Prostate gland (tissue), 2 donors: ENCODE results near the gene UBE2U. TPM values are rescaled to one million over a fixed set of nuclear protein-coding genes. Genes with fewer than 3 reads are reported as not detected.
A peak's percentile ranks its signal among the peaks of the same experiment; 100 is the strongest.

Experiments
- DNase-seq: peaks from one replicate; pipeline ENCODE4 v3.0.0-alpha.2; 2019; ENCODE audit warnings: low spot score
- H3K27ac ChIP-seq, 2 donors: fragments of 200-600 bp; sonication (generic); 2 replicates each; pipeline ENCODE4 v1.5.1; 2017 to 2019
- H3K27me3 ChIP-seq: fragments of 200-600 bp; sonication (generic); replicated peaks from 2 replicates; pipeline ENCODE4 v1.5.1; 2019; ENCODE audit not compliant: insufficient read depth
- H3K36me3 ChIP-seq, 2 donors: fragments of 200-600 bp; sonication (generic); 1 replicate in 1 of 2; 2 replicates in 1 of 2; pipeline versions ENCODE4 v1.5.1 to v1.8.1; 2017 to 2019
- H3K4me1 ChIP-seq: fragments of 200-600 bp; sonication (generic); replicated peaks from 2 replicates; pipeline ENCODE4 v1.5.1; 2019
- H3K4me3 ChIP-seq, 2 donors: fragments of 200-600 bp; sonication (generic); 2 replicates each; pipeline ENCODE4 v1.5.1; 2017 to 2019
- H3K9me3 ChIP-seq: fragments of 200-600 bp; sonication (generic); 2 replicates; pipeline ENCODE4 v1.5.1; 2017
- CTCF ChIP-seq, 4 experiments: fragments of 200-600 bp in 2 of 4; fragments of 450-650 bp in 2 of 4; sonication (generic) in 2 of 4; IDR thresholded peaks; 1 replicate in 3 of 4; 2 replicates in 1 of 4; pipeline ENCODE4 v1.5.1; 2016 to 2019; ENCODE audit warnings: antibody characterized with exemption in 4 of 4, mild to moderate bottlenecking in 2 of 4, moderate library complexity in 2 of 4
- POLR2A ChIP-seq: fragments of 450-650 bp; IDR thresholded peaks from one replicate; pipeline ENCODE4 v1.6.1; 2016; ENCODE audit warnings: antibody characterized with exemption, mild to moderate bottlenecking
- POLR2AphosphoS5 ChIP-seq: sonication (generic); formaldehyde crosslinking; IDR thresholded peaks from one replicate; pipeline ENCODE4 v1.6.1; 2017; ENCODE audit warnings: antibody characterized with exemption
- WGBS: methylation state at CpG from one replicate; pipeline ENCODE4 v1.1.5; 2018; 5-methylcytosine and 5-hydroxymethylcytosine counted together
- intact Hi-C: fragments of 100-400 bp; cut with DNase I; formaldehyde crosslinking; loops from one replicate; pipeline ENCODE4 v1.14.2; 2022
- total RNA-seq, 2 donors: library from RNA; depleted of rRNA; stranded (reverse); fragments of >200 nt; gene quantifications; one replicate each; pipeline ENCODE4 v1.1.0, GENCODE V29; 2016

The UBE2U gene
- total RNA-seq, 2 donors from 2014 or later, result 1.8 TPM; not detected in 1

- WGBS, result 51% methylated on average over 3 of the region's 3 CpGs
- H3K27ac ChIP-seq, result no peak overlapping the region
Measured at GRCh38 chr1:64263335-64263734, 59.9 kb downstream of the UBE2U start.

GRCh38 chr1:64263856-64264255, 60.4 kb downstream of the UBE2U start:
- no peaks in the 10 kb centered on the region for H3K27me3 ChIP-seq
- no peak overlapping the region for H3K27ac ChIP-seq
- intact Hi-C loops, result no loop called here
- H3K4me3 ChIP-seq, result no peak overlapping the region
- DNase-seq, result no peak
- WGBS, result 74% methylated on average over 2 of the region's 2 CpGs
- TF ChIP-seq POLR2AphosphoS5 (no peak), CTCF (IDR thresholded peaks at IDR 0.05) (no peak), POLR2A (no peak)
- H3K36me3 ChIP-seq, result no peaks in the 10 kb centered on the region
- no peaks in the 10 kb centered on the region for H3K9me3 ChIP-seq
- no peaks in the 10 kb centered on the region for H3K4me1 ChIP-seq

More at GRCh38 chr1:64263335-64263734, 59.9 kb downstream of the UBE2U start:
- Histone ChIP-seq H3K9me3 (no peaks in the 10 kb centered on the region), H3K4me3 (no peak overlapping the region), H3K36me3 (no peaks in the 10 kb centered on the region), H3K27me3 (no peaks in the 10 kb centered on the region), H3K4me1 (no peaks in the 10 kb centered on the region)
- TF ChIP-seq CTCF (IDR thresholded peaks at IDR 0.05), result no peak
- TF ChIP-seq POLR2A, result no peak
- TF ChIP-seq POLR2AphosphoS5, result no peak
- peak; percentile 37 for DNase-seq
- intact Hi-C loops, result no loop called here

GRCh38 chr1:64265141-64265540, 61.7 kb downstream of the UBE2U start:
- intact Hi-C loops, result loop anchor here (5.0 kb wide), 1 partner anchor 397 kb away; no protein-coding TSS in a partner anchor
- no peak overlapping the region for H3K4me3 ChIP-seq
- no peak overlapping the region for H3K27ac ChIP-seq
- TF ChIP-seq CTCF (IDR thresholded peaks at IDR 0.05) (no peak), POLR2AphosphoS5 (no peak), POLR2A (no peak)
- H3K9me3 ChIP-seq, result no peaks in the 10 kb centered on the region
- H3K36me3 ChIP-seq, result no peaks in the 10 kb centered on the region
- DNase-seq, result no peak
- 84% methylated on average over 2 of the region's 2 CpGs for WGBS
- no peaks in the 10 kb centered on the region for H3K27me3 ChIP-seq
- no peaks in the 10 kb centered on the region for H3K4me1 ChIP-seq

GRCh38 chr1:64266991-64267390, 63.6 kb downstream of the UBE2U start:
- intact Hi-C loops, result loop anchor here (5.0 kb wide), 1 partner anchor 395 kb away; no protein-coding TSS in a partner anchor
- Histone ChIP-seq H3K27ac (no peak overlapping the region), H3K27me3 (no peaks in the 10 kb centered on the region), H3K36me3 (no peaks in the 10 kb centered on the region), H3K9me3 (no peaks in the 10 kb centered on the region), H3K4me3 (no peak overlapping the region), H3K4me1 (no peaks in the 10 kb centered on the region)
- WGBS, result 45% methylated on average over 2 of the region's 2 CpGs
- DNase-seq, result no peak
- TF ChIP-seq POLR2A (no peak), POLR2AphosphoS5 (no peak), CTCF (IDR thresholded peaks at IDR 0.05) (no peak)
